CD8-positive, alpha-beta memory T cell (primary cell): ENCODE results near the gene CTNND2. TPM values are rescaled to one million over a fixed set of nuclear protein-coding genes. Genes with fewer than 3 reads are reported as not detected.

Experiments
- CTCF ChIA-PET: fragments of 350-600 bp; sonication (Branson Sonifier 250); formaldehyde crosslinking; loops from one replicate; lab custom pipeline; 2021; ENCODE audit warnings: antibody characterized with exemption; lab: Charles Lee
- POLR2A ChIA-PET: fragments of 350-600 bp; sonication (Branson Sonifier 250); formaldehyde crosslinking; loops from one replicate; lab custom pipeline; 2021; ENCODE audit warnings: antibody characterized with exemption; lab: Charles Lee
- DNase-seq, 5 donors: peaks; one replicate each; pipeline versions ENCODE4 v3.0.0 to v3.0.0-alpha.2; 2020 to 2022; ENCODE audit warnings: mixed read lengths in 1 of 5
- H3K27ac ChIP-seq: one replicate; pipeline ENCODE4 v1.7.0; 2013; ENCODE audit warnings: low read depth, mild to moderate bottlenecking, low read length, moderate library complexity
- H3K27me3 ChIP-seq: 2 replicates; pipeline ENCODE4 v1.7.0; 2013; ENCODE audit warnings: low read length, mild to moderate bottlenecking; ENCODE audit not compliant: insufficient read depth, poor library complexity, severe bottlenecking
- H3K36me3 ChIP-seq: 2 replicates; pipeline ENCODE4 v1.7.0; 2013; ENCODE audit warnings: mild to moderate bottlenecking, low read length, moderate library complexity; ENCODE audit not compliant: insufficient read depth
- H3K4me1 ChIP-seq: 2 replicates; pipeline ENCODE4 v1.7.0; 2013; ENCODE audit warnings: mild to moderate bottlenecking, low read length, moderate library complexity; ENCODE audit not compliant: insufficient read depth
- H3K4me3 ChIP-seq: 2 replicates; pipeline ENCODE4 v1.7.0; 2013; ENCODE audit warnings: mild to moderate bottlenecking, low read length
- H3K9me3 ChIP-seq: 2 replicates; pipeline ENCODE4 v1.7.0; 2013; ENCODE audit warnings: mild to moderate bottlenecking, low read length
- H3K27ac Mint-ChIP-seq, 8 donors: one replicate each; pipeline ENCODE4 v1.8.0; 2020 to 2021; ENCODE audit warnings: mixed read lengths in 8 of 8, mild to moderate bottlenecking in 6 of 8, inconsistent platforms in 3 of 8, moderate library complexity in 3 of 8
- H3K27me3 Mint-ChIP-seq, 2 donors: one replicate each; pipeline ENCODE4 v1.8.0; 2020 to 2021; ENCODE audit warnings: mixed read lengths in 2 of 2, mild to moderate bottlenecking in 1 of 2, moderate library complexity in 1 of 2
- H3K36me3 Mint-ChIP-seq, 3 donors: one replicate each; pipeline ENCODE4 v1.8.0; 2020 to 2021; ENCODE audit warnings: mixed read lengths in 3 of 3, inconsistent platforms in 1 of 3, mild to moderate bottlenecking in 1 of 3
- H3K4me1 Mint-ChIP-seq, 3 donors: one replicate each; pipeline ENCODE4 v1.8.0; 2020 to 2021; ENCODE audit warnings: mixed read lengths in 3 of 3, inconsistent platforms in 1 of 3, mild to moderate bottlenecking in 1 of 3
- H3K4me3 Mint-ChIP-seq, 7 donors: one replicate each; pipeline ENCODE4 v1.8.0; 2020 to 2021; ENCODE audit warnings: mixed read lengths in 7 of 7, mild to moderate bottlenecking in 6 of 7, moderate library complexity in 4 of 7, inconsistent platforms in 2 of 7
- H3K9me3 Mint-ChIP-seq, 5 donors: one replicate each; pipeline ENCODE4 v1.8.0; 2020 to 2022; ENCODE audit warnings: mixed read lengths in 5 of 5, mild to moderate bottlenecking in 3 of 5, moderate library complexity in 2 of 5, inconsistent platforms in 1 of 5
- polyA plus RNA-seq: library from polyadenylated mRNA; unstranded; fragments of 300-500 nt; fragmentation: Illumina TruSeq; gene quantifications from one replicate; pipeline ENCODE4 v1.2.3, GENCODE V29; 2021
- total RNA-seq, 2 experiments: library from RNA; stranded (reverse); gene quantifications; one replicate each; pipeline ENCODE4 v1.2.3, GENCODE V29; 2021

CTNND2 gene
- total and polyA plus RNA-seq, 3 experiments from 2014 or later, result not detected

DNA sequence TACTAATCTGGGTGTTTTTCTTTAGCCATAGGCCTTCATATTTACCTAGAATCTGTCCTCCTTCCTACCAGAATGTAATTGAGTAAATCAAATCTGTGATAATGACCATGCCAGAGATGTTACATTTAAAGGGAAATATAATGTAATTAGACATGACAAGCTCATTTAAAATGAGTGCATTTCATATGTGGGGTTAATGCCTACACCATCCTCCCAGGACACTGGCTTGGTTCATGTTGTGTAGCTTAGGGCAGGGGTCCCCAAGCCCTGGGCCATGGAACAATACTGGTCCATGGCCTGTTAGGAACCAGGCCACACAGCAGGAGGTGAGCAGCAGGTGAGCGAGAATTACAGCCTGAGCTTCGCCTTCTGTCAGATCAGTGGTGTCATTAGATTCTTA lies 866.3 kb downstream of the CTNND2 start:
- H3K4me1 Mint-ChIP-seq, result no peaks in the 10 kb centered on the region
- no peak overlapping the region for H3K4me3 ChIP-seq
- H3K27ac ChIP-seq, result no peak overlapping the region
- H3K9me3 ChIP-seq, result no peaks in the 10 kb centered on the region
- no peak overlapping the region for H3K27ac Mint-ChIP-seq
- H3K4me1 ChIP-seq, result no peaks in the 10 kb centered on the region
- no peak overlapping the region for H3K4me3 Mint-ChIP-seq
- no peaks in the 10 kb centered on the region for H3K36me3 ChIP-seq
- H3K27me3 Mint-ChIP-seq, result peaks cover 3 to 13% of the 10 kb centered on the region in 2 donors
- no peaks in the 10 kb centered on the region for H3K9me3 Mint-ChIP-seq
- no peaks in the 10 kb centered on the region for H3K27me3 ChIP-seq
- H3K36me3 Mint-ChIP-seq, result no peaks in the 10 kb centered on the region
- no peak for DNase-seq
- ChIA-PET POLR2A (no interaction called here), CTCF (no interaction called here)

DNA sequence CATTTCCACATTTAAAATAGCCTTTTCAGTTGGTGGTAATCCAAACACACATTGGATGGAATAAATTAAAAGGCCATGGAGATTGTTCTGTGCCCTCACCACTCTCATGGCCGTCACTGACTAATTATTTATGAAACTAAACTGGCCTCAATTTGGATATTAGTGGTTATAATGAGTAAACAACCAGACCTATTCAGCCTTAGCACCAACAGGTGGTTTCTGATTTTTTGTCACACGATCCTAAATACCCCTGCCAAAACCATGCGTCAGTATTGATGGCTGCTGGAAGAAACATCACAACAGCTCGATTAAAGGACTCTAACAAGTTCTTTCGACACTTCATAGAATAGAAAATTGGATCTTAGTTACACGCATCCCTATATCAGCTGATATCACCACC lies 867.2 kb downstream of the CTNND2 start:
- POLR2A ChIA-PET, result no interaction called here

DNA sequence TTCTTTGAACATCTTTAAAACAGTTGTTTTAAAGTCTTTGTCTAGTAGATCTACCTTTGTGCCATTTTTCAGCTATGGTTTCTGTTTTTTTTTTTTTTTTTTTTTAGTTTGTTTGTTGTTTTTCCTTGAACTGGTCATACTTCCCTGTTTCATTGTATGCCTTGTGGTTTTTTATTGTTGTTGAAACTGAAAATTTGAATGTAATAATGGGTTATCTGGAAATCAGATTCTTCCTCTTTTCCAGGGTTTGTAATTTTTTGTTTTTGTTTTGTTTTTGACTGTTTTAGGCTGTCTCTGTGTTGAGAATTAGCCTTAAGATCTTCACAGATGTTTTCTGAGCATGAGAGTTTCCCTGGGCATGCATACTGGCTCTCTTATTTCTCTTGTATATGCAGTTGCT lies 873.6 kb downstream of the CTNND2 start:
- Mint-ChIP-seq H3K36me3 (peaks cover 0 to 8% (median 0%) of the 10 kb centered on the region in 3 donors), H3K4me1 (no peaks in the 10 kb centered on the region), H3K4me3 (no peak overlapping the region), H3K27me3 (peaks cover 3% of the 10 kb centered on the region in 2 donors), H3K9me3 (peaks cover 4 to 20% (median 16%) of the 10 kb centered on the region in 5 donors), H3K27ac (no peak overlapping the region)
- no peak overlapping the region for H3K27ac ChIP-seq
- H3K36me3 ChIP-seq, result no peaks in the 10 kb centered on the region
- no peak for DNase-seq
- ChIA-PET POLR2A (no interaction called here), CTCF (no interaction called here)
- no peaks in the 10 kb centered on the region for H3K4me1 ChIP-seq
- H3K9me3 ChIP-seq, result no peaks in the 10 kb centered on the region
- H3K27me3 ChIP-seq, result no peaks in the 10 kb centered on the region
- no peak overlapping the region for H3K4me3 ChIP-seq

More for the DNA sequence above, 867.2 kb downstream of the CTNND2 start:
- Mint-ChIP-seq H3K27me3 (peaks cover 3 to 13% of the 10 kb centered on the region in 2 donors), H3K9me3 (no peaks in the 10 kb centered on the region), H3K4me1 (no peaks in the 10 kb centered on the region), H3K27ac (no peak overlapping the region), H3K36me3 (no peaks in the 10 kb centered on the region), H3K4me3 (no peak overlapping the region)
- Histone ChIP-seq H3K27me3 (no peaks in the 10 kb centered on the region), H3K27ac (no peak overlapping the region), H3K36me3 (no peaks in the 10 kb centered on the region), H3K9me3 (no peaks in the 10 kb centered on the region), H3K4me3 (no peak overlapping the region), H3K4me1 (no peaks in the 10 kb centered on the region)
- no peak for DNase-seq
- CTCF ChIA-PET, result no interaction called here

DNA sequence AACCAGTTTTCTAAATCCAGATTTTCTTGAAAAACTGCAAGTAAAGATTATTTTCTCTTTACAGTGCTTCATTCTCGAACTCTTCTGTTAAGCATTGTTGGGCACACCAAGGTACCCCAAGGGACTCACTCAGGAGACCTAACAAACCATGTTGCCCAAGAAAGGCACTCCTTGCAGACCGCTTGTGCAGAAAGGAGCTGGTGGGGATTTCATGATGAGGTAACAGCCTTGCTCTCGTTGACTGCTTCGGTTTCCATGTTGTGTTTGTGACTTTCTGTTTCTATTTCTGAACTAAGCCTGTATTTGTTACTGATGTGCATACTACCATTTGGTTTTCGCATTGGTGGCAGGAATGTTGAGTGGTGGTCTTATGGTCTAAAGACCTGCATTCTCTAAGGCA lies 876.6 kb downstream of the CTNND2 start:
- no peaks in the 10 kb centered on the region for H3K36me3 ChIP-seq
- H3K4me1 ChIP-seq, result no peaks in the 10 kb centered on the region
- Mint-ChIP-seq H3K27ac (no peak overlapping the region), H3K4me3 (no peak overlapping the region), H3K9me3 (peaks cover 4 to 20% (median 16%) of the 10 kb centered on the region in 5 donors), H3K4me1 (no peaks in the 10 kb centered on the region), H3K36me3 (peaks cover 0 to 8% (median 0%) of the 10 kb centered on the region in 3 donors), H3K27me3 (peaks cover 0 to 3% of the 10 kb centered on the region in 2 donors)
- H3K9me3 ChIP-seq, result no peaks in the 10 kb centered on the region
- H3K4me3 ChIP-seq, result no peak overlapping the region
- no peak for DNase-seq
- no peaks in the 10 kb centered on the region for H3K27me3 ChIP-seq
- ChIA-PET CTCF (no interaction called here), POLR2A (no interaction called here)
- H3K27ac ChIP-seq, result no peak overlapping the region

DNA sequence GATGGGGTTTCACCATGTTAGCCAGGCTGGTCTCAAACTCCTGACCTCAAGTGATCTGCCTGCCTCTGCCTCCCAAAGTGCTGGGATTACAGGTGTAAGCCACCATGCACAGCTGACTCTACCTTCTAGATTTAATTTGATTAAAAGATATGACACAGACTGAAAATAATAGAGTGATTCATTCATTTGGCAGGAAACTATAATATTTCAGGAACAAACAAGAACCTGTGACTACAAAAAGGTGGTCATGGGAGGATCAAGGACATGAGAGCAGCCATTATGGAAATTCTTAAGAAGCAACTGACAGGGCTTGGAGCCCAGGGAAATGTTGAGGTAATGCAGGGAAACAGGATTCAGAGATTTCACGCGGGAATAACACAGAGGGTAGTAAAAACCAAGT lies 877.7 kb downstream of the CTNND2 start:
- DNase-seq, result no peak
- Mint-ChIP-seq H3K27me3 (peaks cover 0 to 3% of the 10 kb centered on the region in 2 donors), H3K27ac (no peak overlapping the region), H3K4me1 (no peaks in the 10 kb centered on the region), H3K36me3 (peaks cover 0 to 8% (median 0%) of the 10 kb centered on the region in 3 donors), H3K9me3 (peaks cover 4 to 20% (median 16%) of the 10 kb centered on the region in 5 donors), H3K4me3 (peak overlapping the region in 1 of 7 donors; percentile 42)
- Histone ChIP-seq H3K4me3 (no peak overlapping the region), H3K36me3 (no peaks in the 10 kb centered on the region), H3K27me3 (no peaks in the 10 kb centered on the region), H3K27ac (no peak overlapping the region), H3K9me3 (no peaks in the 10 kb centered on the region), H3K4me1 (no peaks in the 10 kb centered on the region)
- ChIA-PET CTCF (no interaction called here), POLR2A (no interaction called here)

DNA sequence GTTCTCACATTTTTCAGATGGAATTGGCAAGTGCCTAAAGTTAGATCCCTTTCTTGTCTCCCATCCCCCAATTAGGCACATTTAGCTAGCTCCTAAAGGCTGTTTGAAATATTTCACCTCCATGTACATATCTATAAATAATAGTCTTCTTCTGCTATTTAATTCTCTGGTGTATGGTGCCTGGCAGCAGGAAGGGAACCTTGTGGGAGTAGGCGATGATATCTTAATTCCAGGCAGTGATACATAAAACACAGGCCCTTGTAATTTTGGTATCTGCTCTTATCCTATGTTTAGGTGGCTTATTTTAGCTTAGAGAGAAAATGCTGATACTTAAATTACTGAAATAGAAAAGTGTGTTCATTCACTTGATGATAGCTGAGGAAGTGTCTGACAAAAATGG lies 880.3 kb downstream of the CTNND2 start:
- Mint-ChIP-seq H3K27me3 (peaks cover 0 to 3% of the 10 kb centered on the region in 2 donors), H3K36me3 (no peaks in the 10 kb centered on the region), H3K27ac (no peak overlapping the region), H3K9me3 (peaks cover 0 to 2% (median 0%) of the 10 kb centered on the region in 5 donors), H3K4me3 (no peak overlapping the region), H3K4me1 (no peaks in the 10 kb centered on the region)
- ChIA-PET POLR2A (no interaction called here), CTCF (no interaction called here)
- no peak overlapping the region for H3K27ac ChIP-seq
- no peaks in the 10 kb centered on the region for H3K4me1 ChIP-seq
- H3K36me3 ChIP-seq, result no peaks in the 10 kb centered on the region
- no peaks in the 10 kb centered on the region for H3K27me3 ChIP-seq
- no peak overlapping the region for H3K4me3 ChIP-seq
- no peak for DNase-seq
- H3K9me3 ChIP-seq, result no peaks in the 10 kb centered on the region

DNA sequence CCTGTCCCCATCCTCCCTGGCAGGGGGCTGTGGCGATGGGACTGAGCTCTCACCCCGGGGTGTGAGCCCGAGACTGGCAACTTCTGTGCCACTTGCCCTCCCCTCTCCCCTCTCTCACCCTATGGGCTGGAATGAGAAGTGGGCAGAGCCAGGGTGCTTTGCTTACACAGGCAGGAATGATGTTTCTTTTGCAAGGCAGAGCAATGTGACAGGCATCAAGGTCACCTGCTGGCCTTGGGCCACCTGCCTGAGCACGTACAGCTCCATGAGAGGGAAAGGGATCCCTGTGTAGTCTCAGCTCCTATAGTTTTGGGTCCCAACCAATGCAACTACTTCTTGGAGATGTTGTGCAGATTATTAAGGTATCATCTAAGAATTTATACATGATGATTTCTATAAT lies 890.5 kb downstream of the CTNND2 start:
- ChIA-PET POLR2A (no interaction called here), CTCF (no interaction called here)
- no peak overlapping the region for H3K4me3 Mint-ChIP-seq
- DNase-seq, result no peak
- Histone ChIP-seq H3K4me3 (no peak overlapping the region), H3K27ac (no peak overlapping the region), H3K36me3 (no peaks in the 10 kb centered on the region), H3K4me1 (no peaks in the 10 kb centered on the region), H3K27me3 (no peaks in the 10 kb centered on the region), H3K9me3 (no peaks in the 10 kb centered on the region)
- H3K27me3 Mint-ChIP-seq, result peaks cover 2 to 4% of the 10 kb centered on the region in 2 donors
- H3K9me3 Mint-ChIP-seq, result peaks cover 0 to 3% (median 0%) of the 10 kb centered on the region in 5 donors
- H3K27ac Mint-ChIP-seq, result no peak overlapping the region
- H3K36me3 Mint-ChIP-seq, result no peaks in the 10 kb centered on the region
- no peaks in the 10 kb centered on the region for H3K4me1 Mint-ChIP-seq

DNA sequence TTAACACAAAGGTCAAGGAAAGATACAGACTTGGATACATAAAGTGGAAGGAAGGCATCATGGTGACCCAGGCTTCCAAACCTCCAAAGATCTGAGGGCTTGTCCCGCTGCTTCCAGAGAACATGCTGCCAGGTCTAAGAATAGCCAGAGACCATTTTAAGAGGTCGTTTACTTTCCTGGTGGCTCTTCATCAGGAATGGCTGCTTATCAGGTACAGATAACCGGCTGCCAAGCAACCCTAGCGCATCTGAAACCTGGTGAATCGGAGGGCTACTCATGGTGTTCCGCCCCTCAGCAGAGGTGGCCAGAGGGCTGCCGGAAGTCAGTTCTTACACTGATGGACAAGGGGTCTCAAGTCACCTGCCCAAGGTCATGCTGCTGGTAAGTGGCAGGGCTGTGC lies 892.0 kb downstream of the CTNND2 start:
- H3K4me3 Mint-ChIP-seq, result no peak overlapping the region
- Histone ChIP-seq H3K27ac (no peak overlapping the region), H3K36me3 (no peaks in the 10 kb centered on the region), H3K4me1 (no peaks in the 10 kb centered on the region), H3K27me3 (no peaks in the 10 kb centered on the region), H3K4me3 (no peak overlapping the region), H3K9me3 (no peaks in the 10 kb centered on the region)
- ChIA-PET POLR2A (no interaction called here), CTCF (no interaction called here)
- peaks cover 0 to 3% (median 0%) of the 10 kb centered on the region in 5 donors for H3K9me3 Mint-ChIP-seq
- DNase-seq, result no peak
- peaks cover 2 to 4% of the 10 kb centered on the region in 2 donors for H3K27me3 Mint-ChIP-seq
- H3K4me1 Mint-ChIP-seq, result no peaks in the 10 kb centered on the region
- H3K27ac Mint-ChIP-seq, result no peak overlapping the region
- no peaks in the 10 kb centered on the region for H3K36me3 Mint-ChIP-seq
